Testis (tissue), 3 donors: ENCODE data around the gene TMEM120B. TPM values are rescaled to one million over a fixed set of nuclear protein-coding genes. Genes with fewer than 3 reads are reported as not detected.
"Not testable (repeated sequence)": the region's sequence is repeated elsewhere in the genome, so short reads cannot be mapped to it uniquely, and the experiment has no call there.

Source experiments
- DNase-seq: peaks from one replicate; pipeline ENCODE4 v3.0.0-alpha.2; 2019
- H3K27ac ChIP-seq, 2 donors: fragments of 200-600 bp; sonication (generic); one replicate each; pipeline ENCODE4 v1.5.1; 2019
- H3K27me3 ChIP-seq: fragments of 200-600 bp; sonication (generic); one replicate; pipeline ENCODE4 v1.5.1; 2019
- H3K36me3 ChIP-seq: fragments of 200-600 bp; sonication (generic); one replicate; pipeline ENCODE4 v1.5.1; 2017; ENCODE audit warnings: low read depth; ENCODE audit errors: missing control alignments
- H3K4me1 ChIP-seq: fragments of 200-600 bp; sonication (generic); one replicate; pipeline ENCODE4 v1.5.1; 2019
- H3K4me3 ChIP-seq, 2 donors: fragments of 200-600 bp; sonication (generic); one replicate each; pipeline ENCODE4 v1.5.1; 2017 to 2019
- H3K9me3 ChIP-seq: fragments of 200-600 bp; sonication (generic); one replicate; pipeline ENCODE4 v1.5.1; 2017
- CTCF ChIP-seq, 3 experiments: fragments of 450-650 bp in 2 of 3; fragments of 200-600 bp in 1 of 3; sonication (generic) in 1 of 3; IDR thresholded peaks; one replicate each; pipeline ENCODE4 v1.5.1; 2016 to 2019; ENCODE audit warnings: antibody characterized with exemption in 3 of 3, mild to moderate bottlenecking in 2 of 3, moderate library complexity in 1 of 3
- POLR2A ChIP-seq: fragments of 450-650 bp; IDR thresholded peaks from one replicate; pipeline ENCODE4 v1.6.1; 2017; ENCODE audit warnings: antibody characterized with exemption, mild to moderate bottlenecking, moderate library complexity
- WGBS, 2 donors: methylation state at CpG; one replicate each; pipeline ENCODE4 v1.1.5; 2018; 5-methylcytosine and 5-hydroxymethylcytosine counted together
- intact Hi-C: fragments of 100-400 bp; cut with DNase I; formaldehyde crosslinking; loops from one replicate; pipeline ENCODE4 v1.15.1; 2023; ENCODE audit warnings: low total_unique reads
- polyA plus RNA-seq: library from polyadenylated mRNA; stranded (reverse); fragments of 350-450 nt; fragmentation: Illumina TruSeq; extraction: RNeasy Lipid Tissue Mini Kit (QIAGEN cat#74804); gene quantifications from one replicate; pipeline ENCODE4 v1.2.3, GENCODE V29; 2014; ENCODE audit warnings: low read depth, low replicate concordance; ENCODE audit not compliant: insufficient read depth
- total RNA-seq, 2 donors: library from RNA; depleted of rRNA; stranded (reverse); fragments of >200 nt; gene quantifications; one replicate each; pipeline ENCODE4 v1.2.3, GENCODE V29; 2016

Gene TMEM120B
- total and polyA plus RNA-seq, 3 donors from 2014 or later, result 4.9 to 17.2 (median 16.9) TPM

GRCh38 chr12:121701667-121702277 lies 10.8 kb upstream of the TMEM120B start:
- no peak overlapping the region for H3K27ac ChIP-seq
- 89 to 96% methylated on average over 3 of the region's 3 CpGs for WGBS, 2 donors
- intact Hi-C loops, result loop anchor here (5.0 kb wide), 1 partner anchor 91 kb away; the partner anchor contains the start of gene RHOF

DNA sequence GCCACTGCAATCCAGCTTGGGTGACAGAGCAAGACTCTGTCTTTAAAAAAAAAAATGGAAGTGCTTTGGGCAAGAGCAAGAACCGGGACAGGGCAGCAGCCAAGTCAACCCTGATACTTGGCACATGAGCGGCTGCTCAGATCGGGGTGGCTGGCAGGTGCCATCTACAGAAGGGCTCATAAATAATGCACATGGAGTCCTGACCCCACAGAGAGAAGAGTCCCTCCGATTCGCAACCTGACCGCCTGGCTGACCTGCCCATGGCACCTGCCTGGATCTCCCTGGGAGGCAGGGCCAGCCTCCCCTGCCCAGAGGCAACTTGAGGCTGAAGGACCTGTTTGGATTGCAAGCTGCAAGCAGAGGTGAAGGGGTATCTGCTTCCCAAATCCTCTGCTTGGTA lies 9.6 kb upstream of the TMEM120B start:
- DNase-seq, result no peak
- no peaks in the 10 kb centered on the region for H3K27me3 ChIP-seq
- intact Hi-C loops, result loop anchor here (5.0 kb wide), 1 partner anchor 89 kb away; the partner anchor contains the start of gene RHOF
- H3K36me3 ChIP-seq, result no peaks in the 10 kb centered on the region
- no peak overlapping the region for H3K27ac ChIP-seq
- no peaks in the 10 kb centered on the region for H3K9me3 ChIP-seq
- TF ChIP-seq CTCF (IDR thresholded peaks at IDR 0.05) (no peak), POLR2A (no peak)
- H3K4me1 ChIP-seq, result no peaks in the 10 kb centered on the region
- WGBS, 2 donors, result 88 to 95% methylated on average over 5 to 6 of the region's 6 CpGs
- no peak overlapping the region for H3K4me3 ChIP-seq

More at GRCh38 chr12:121701667-121702277, 10.8 kb upstream of the TMEM120B start:
- Histone ChIP-seq H3K9me3 (no peaks in the 10 kb centered on the region), H3K27me3 (no peaks in the 10 kb centered on the region), H3K4me1 (no peaks in the 10 kb centered on the region), H3K4me3 (no peak overlapping the region), H3K36me3 (no peaks in the 10 kb centered on the region)
- no peak for DNase-seq
- TF ChIP-seq CTCF (IDR thresholded peaks at IDR 0.05), result no peak
- no peak for TF ChIP-seq POLR2A

DNA sequence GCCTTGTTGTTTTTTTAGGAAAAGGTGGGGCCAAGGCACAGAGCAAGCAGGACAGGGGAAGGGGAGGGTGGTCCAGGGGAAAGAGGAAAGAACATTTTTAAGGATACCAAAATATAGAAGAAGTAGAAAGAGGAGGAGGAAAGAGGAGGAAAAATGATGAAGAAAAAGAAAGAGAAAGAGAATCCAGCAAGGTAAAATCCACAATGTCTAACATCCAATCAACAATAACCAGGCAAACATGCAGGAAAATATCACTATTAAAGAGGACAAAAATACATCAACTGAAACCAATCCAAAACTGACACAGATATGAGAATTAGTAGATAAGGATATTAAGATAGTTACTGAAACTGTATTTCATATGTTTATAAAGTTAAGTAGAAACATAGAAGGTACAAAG lies 7.0 kb upstream of the TMEM120B start:
- intact Hi-C loops, result no loop called here
- TF ChIP-seq CTCF (IDR thresholded peaks at IDR 0.05) (no peak), POLR2A (no peak)
- H3K4me3 ChIP-seq, result no peak overlapping the region
- H3K4me1 ChIP-seq, result no peaks in the 10 kb centered on the region
- no peaks in the 10 kb centered on the region for H3K27me3 ChIP-seq
- no peak for DNase-seq
- no peaks in the 10 kb centered on the region for H3K36me3 ChIP-seq
- H3K27ac ChIP-seq, result no peak overlapping the region
- no peaks in the 10 kb centered on the region for H3K9me3 ChIP-seq

DNA sequence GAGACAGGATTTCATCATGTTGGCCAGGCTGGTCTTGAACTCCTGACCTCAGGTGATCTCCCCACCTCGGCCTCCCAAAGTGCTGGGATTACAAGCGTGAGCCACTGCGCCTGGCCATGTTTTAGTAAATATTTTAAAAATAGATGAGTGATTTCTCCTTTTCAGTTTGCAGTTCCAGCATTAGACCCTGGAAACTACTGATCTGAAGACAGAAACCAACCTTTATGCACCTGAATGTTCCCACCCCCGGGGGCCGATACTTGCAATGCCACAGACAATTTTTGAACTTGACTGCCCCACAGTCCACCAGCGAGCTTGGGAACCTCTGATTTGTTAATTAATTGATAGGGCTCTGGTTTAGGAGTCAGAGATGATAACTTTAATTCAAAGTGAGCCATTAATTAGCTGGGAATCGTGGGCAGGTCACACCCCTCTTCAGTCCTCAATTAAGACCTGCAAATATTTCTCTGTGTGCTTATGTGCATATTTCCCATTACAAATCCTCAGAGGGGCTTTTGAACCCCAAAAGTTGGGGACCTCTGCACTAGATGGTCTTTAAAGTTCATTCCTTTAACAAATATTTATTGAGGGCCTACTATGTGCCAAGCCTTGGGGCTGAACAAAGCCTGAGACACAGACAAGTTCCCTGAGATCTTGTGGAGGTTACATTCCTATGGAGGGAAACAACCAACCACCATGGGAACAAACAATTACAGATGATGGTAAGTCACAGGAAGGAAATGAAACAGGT lies 4.1 kb upstream of the TMEM120B start:
- no peak overlapping the region for H3K27ac ChIP-seq
- H3K27me3 ChIP-seq, result no peaks in the 10 kb centered on the region
- no peaks in the 10 kb centered on the region for H3K36me3 ChIP-seq
- H3K9me3 ChIP-seq, result no peaks in the 10 kb centered on the region
- intact Hi-C loops, result no loop called here
- H3K4me3 ChIP-seq, result no peak overlapping the region
- H3K4me1 ChIP-seq, result peaks cover 14% of the 10 kb centered on the region
- no peak for DNase-seq
- WGBS, 2 donors, result 69 to 77% methylated on average over 7 of the region's 7 CpGs
- no peak for TF ChIP-seq POLR2A
- TF ChIP-seq CTCF (IDR thresholded peaks at IDR 0.05), result no peak

DNA sequence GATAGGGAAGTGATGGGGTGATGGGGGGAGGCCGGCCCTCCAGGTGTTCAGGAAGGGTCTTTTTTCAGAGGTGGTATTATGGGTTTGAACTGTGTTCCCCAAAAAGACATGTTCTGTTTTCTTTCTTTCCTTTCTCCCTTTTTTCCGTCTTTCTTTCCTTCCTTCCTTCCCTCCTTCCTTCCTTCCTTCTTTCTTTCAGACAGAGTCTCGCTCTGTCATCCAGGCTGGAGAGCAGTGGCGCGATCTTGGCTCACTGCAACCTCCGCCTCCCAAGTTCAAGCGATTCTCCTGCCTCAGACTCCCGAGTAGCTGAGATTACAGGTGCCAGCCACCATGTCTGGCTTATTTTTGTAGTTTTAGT lies 3.5 kb upstream of the TMEM120B start:
- intact Hi-C loops, H3K27me3 ChIP-seq, H3K27ac ChIP-seq, H3K9me3 ChIP-seq, DNase-seq, H3K36me3 ChIP-seq, H3K4me3 ChIP-seq: not testable (repeated sequence)
- WGBS, 2 donors, result 88 to 90% methylated on average over 8 of the region's 8 CpGs
- peaks cover 19% of the 10 kb centered on the region for H3K4me1 ChIP-seq
